GM12865 (cell line): ENCODE measurements around the gene PCDHAC1.

Experiments
- DNase-seq: peaks from one replicate; pipeline ENCODE4 v3.0.0; 2010; ENCODE audit warnings: low read depth
- H3K4me3 ChIP-seq: 2 replicates; pipeline ENCODE4 v1.5.1; 2011; ENCODE audit warnings: mild to moderate bottlenecking, low read depth, low read length, control low read depth
- TF ChIP-seq, protein P1 (sequence below): IDR thresholded peaks from 2 replicates; pipeline ENCODE4 v1.5.1; 2011; ENCODE audit warnings: low read length, control low read depth, low read depth, inconsistent platforms; ENCODE audit not compliant: insufficient read depth; ENCODE audit errors: missing control alignments

Gene PCDHAC1

DNA sequence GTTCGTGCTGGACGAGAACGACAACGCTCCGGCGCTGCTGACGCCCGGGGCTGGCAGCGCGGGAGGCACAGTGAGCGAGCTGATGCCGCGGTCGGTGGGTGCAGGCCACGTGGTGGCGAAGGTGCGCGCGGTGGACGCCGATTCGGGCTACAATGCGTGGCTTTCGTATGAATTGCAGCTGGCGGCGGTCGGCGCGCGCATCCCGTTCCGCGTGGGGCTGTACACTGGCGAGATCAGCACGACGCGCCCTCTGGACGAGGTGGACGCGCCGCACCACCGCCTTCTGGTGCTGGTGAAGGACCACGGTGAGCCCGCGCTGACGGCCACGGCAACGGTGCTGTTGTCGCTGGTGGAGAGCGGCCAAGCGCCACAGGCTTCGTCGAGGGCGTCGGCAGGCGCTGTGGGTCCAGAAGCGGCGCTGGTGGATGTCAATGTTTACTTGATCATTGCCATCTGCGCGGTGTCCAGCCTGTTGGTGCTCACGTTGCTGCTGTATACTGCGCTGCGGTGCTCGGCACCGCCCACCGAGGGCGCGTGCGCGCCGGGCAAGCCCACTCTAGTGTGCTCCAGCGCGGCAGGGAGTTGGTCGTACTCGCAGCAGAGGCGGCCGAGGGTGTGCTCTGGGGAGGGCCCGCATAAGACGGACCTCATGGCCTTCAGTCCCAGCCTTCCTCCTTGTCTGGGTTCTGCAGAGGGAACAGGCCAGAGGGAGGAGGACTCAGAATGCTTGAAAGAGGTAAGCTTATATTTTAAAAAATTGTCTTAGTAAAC is 42.0 kb upstream of the PCDHAC1 start:
- DNase-seq: no peak
- TF ChIP-seq, protein P1, sequence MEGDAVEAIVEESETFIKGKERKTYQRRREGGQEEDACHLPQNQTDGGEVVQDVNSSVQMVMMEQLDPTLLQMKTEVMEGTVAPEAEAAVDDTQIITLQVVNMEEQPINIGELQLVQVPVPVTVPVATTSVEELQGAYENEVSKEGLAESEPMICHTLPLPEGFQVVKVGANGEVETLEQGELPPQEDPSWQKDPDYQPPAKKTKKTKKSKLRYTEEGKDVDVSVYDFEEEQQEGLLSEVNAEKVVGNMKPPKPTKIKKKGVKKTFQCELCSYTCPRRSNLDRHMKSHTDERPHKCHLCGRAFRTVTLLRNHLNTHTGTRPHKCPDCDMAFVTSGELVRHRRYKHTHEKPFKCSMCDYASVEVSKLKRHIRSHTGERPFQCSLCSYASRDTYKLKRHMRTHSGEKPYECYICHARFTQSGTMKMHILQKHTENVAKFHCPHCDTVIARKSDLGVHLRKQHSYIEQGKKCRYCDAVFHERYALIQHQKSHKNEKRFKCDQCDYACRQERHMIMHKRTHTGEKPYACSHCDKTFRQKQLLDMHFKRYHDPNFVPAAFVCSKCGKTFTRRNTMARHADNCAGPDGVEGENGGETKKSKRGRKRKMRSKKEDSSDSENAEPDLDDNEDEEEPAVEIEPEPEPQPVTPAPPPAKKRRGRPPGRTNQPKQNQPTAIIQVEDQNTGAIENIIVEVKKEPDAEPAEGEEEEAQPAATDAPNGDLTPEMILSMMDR: no peak
- no peak overlapping the region for H3K4me3 ChIP-seq

DNA sequence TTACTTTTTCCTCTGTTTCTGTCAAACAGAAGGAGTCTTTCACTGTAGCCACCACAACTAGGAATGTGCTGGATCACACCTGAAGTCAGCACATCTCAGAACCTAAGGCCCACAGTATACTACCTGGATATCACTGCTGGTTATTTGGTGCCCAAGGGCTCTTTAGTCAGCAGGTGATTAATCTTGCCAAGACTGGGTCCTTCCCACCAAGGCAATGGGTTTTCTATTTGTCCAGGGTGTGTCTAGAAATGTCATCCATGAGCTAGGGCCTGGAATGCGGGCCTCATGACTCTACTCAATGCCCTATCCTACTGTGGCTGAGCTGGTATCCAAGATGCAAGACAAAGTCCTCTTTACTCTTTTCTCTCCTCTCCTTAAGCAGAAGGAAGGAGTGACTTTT is 9.8 kb upstream of the PCDHAC1 start:
- H3K4me3 ChIP-seq: no peak overlapping the region
- TF ChIP-seq, protein P1: no peak
- DNase-seq: no peak

DNA sequence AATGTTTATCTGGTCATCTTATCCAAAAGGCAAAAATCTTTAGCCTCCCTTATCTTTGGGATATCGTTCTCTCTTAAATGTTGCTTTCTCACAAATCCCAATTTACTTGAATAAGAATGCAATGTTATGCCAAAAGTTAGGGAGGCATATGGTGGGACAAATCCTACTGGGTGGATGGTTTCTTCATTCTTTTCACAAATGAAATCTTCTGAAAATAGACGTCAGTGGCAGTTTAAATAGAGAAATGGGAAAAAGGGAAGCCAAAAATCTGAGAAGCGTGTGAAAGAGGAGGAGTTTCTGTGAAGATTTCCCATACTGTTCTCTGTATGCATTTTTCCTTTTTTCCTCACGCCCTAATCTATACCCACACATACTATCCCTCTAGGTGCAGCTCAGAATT is 2.5 kb upstream of the PCDHAC1 start:
- TF ChIP-seq, protein P1: no peak
- no peak for DNase-seq
- no peak overlapping the region for H3K4me3 ChIP-seq

DNA sequence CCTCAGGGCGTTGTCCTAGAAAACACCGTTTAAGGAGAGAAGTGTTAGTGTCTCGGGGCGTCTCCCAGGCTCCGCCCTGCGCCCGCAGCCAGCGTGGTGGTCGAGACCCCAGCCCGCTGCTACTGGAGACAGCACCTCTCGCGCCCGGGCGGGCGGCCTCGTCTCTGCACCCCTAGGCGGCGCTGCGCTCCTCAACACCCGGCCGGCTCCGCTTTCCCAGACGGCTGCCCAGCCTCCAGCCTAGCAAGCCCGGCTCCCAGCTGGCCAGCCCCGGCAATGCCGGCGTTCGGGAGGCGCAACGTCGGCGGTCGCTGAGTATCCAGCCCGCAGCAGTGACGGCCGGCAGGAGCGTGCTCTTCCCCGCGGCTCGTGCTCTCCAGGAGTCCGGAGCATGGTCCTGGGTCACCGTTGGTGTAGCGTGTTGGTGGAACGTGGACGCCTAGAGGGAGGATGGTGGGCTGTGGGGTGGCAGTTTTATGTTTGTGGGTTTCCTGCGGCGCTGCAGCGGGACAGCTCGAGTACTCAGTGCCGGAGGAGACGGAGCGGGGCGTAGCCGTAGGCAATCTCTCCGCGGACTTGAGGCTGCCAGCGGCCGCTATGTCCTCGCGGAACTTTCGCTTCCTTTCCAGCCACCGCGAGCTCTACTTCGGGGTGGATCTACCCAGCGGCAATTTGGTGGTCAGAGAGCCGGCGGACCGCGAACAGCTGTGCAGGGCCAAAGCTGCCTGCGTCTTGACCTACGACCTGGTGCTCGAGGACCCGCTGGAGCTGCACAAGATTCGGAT is 536 bp downstream of the PCDHAC1 start:
- H3K4me3 ChIP-seq: no peak overlapping the region
- TF ChIP-seq, protein P1: no peak
- no peak for DNase-seq

DNA sequence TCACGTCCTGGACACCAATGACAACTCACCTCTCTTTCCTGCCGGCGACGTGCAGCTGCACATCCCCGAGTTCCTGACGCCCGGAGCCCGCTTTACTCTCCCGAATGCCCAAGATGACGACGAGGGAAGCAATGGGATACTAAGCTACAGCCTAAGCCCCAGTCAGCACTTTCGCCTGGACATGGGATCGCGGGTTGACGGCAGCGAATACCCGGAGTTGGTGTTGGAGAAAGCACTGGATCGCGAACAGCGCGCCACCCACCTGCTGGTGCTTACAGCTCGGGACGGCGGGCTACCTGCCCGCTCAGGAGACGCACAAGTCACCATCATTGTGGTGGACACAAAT is 1.1 kb downstream of the PCDHAC1 start:
- no peak for DNase-seq
- TF ChIP-seq, protein P1: no peak
- H3K4me3 ChIP-seq: no peak overlapping the region

DNA sequence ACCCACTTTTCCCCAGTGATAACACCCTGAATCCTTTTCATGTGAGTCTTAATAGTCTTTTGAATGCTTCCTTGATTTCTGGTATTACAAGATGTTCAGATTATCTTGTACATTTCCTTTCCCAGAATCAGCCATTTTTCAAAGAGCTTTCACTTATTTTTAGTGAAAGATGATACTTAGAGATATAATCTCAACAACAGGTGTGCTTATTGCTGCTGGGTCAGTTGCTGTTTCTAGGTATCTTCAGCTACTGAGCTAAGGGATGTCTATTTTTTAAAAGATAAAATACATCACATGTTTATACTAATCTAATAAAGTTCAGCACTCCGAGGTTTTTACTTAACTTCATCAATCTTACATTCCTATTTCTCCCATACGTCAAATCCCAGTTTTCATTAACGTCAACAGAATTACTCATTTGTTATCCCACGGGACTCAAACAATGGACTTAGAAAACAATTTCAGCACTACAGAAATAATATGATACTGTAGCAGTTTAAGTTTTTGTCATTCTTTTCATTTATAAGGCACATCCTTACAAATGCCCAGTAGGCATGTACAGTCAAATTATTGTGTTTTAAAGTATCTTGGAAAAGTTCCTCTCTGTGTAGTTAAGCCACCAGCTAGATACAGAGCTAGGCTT is 9.0 kb downstream of the PCDHAC1 start:
- no peak for DNase-seq
- no peak overlapping the region for H3K4me3 ChIP-seq
- TF ChIP-seq, protein P1: no peak
